Measurements from ENCODE around the gene SCARB1.
"Not testable (repeated sequence)": the region's sequence is repeated elsewhere in the genome, so short reads cannot be mapped to it uniquely, and the experiment has no call there.

The SCARB1 gene

GRCh38 chr12:124880335-124880734, 16.7 kb upstream of the SCARB1 start:
- H3K79me2 ChIP-seq (ENCODE audit: control insufficient read depth, insufficient read depth, low read length, poor library complexity); H3K9ac ChIP-seq (ENCODE audit: low read length); H2BK5ac ChIP-seq (ENCODE audit: low read depth, low read length, poor library complexity); H3K79me1 ChIP-seq (ENCODE audit: low read length); H3K23ac ChIP-seq (ENCODE audit: low read length); H3K14ac ChIP-seq (ENCODE audit: low read length); H3K27ac ChIP-seq (ENCODE audit: low read depth, low read length); H4K91ac ChIP-seq (ENCODE audit: low read depth, low read length); H3K18ac ChIP-seq (ENCODE audit: low read length); H4K8ac ChIP-seq (ENCODE audit: low read depth, low read length); H3K4me3 ChIP-seq (ENCODE audit: low read depth, low read length); H3K4ac ChIP-seq (ENCODE audit: low read depth, low read length); H2BK120ac ChIP-seq (ENCODE audit: insufficient read depth, low read length, poor library complexity); H3K36me3 ChIP-seq (ENCODE audit: control insufficient read depth in 1 of 2, insufficient read depth in 2 of 2, low read length in 2 of 2); H2AK5ac ChIP-seq (ENCODE audit: low read length); H3K27me3 ChIP-seq (ENCODE audit: insufficient read depth, low read length); H2AFZ ChIP-seq (ENCODE audit: insufficient read depth, low read length, poor library complexity); H3K9me3 ChIP-seq (ENCODE audit: insufficient read depth, low read depth, low read length); H2BK12ac ChIP-seq (ENCODE audit: low read length); H3K4me2 ChIP-seq (ENCODE audit: low read length); H3K4me1 ChIP-seq (ENCODE audit: control insufficient read depth in 1 of 2, insufficient read depth in 2 of 2, low read length in 2 of 2); H4K12ac ChIP-seq (ENCODE audit: low read depth, low read length): not testable (repeated sequence)
- no CpG with 5 or more reads among the region's 11 CpGs for WGBS (ENCODE audit: extremely low coverage, insufficient coverage, insufficient read length)
- peak; percentile 63 to 71 for DNase-seq

DNA sequence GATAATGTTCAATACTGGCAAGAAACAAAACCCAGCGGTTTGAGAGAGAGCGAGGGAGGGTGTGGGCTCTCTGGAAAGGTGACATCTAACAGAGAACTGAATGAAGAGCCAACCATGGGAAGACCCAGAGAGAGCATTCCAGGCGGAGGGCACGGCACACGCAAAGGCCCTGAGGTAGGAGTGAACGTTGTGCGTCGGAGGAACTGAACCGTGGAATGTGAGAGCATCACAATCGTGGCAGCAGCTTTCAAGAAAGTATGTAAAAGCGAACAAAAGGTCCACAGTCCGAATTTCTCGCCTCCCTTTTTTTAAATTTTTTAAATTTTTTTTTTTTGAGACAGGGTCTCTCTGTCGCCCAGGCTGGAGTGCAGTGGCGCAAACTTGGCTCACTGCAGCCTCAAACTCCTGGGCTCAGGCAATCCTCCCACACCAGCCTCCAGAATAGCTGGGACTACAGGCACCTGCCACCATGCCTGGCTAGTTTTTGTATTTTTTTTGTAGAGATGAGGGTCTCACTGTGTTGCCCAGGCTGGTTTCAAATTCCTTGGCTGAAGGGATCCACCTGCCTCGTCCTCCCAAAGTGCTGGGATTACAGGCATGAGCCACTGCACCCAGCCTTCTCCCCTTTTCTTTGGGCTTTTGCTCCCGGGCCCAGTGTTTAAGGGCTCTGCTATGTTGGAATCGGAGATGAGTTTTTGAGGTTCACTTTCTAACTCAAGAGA, 15.3 kb upstream of the SCARB1 start:
- Histone ChIP-seq H3K4me2 (ENCODE audit: low read length) (no peak overlapping the region), H2BK5ac (ENCODE audit: low read depth, low read length, poor library complexity) (no peak overlapping the region), H3K4ac (ENCODE audit: low read depth, low read length) (no peak overlapping the region), H2AK5ac (ENCODE audit: low read length) (no peak overlapping the region), H3K18ac (ENCODE audit: low read length) (no peak overlapping the region), H2AFZ (ENCODE audit: insufficient read depth, low read length, poor library complexity) (no peak overlapping the region), H3K9me3 (ENCODE audit: insufficient read depth, low read depth, low read length) (peaks cover 1% of the 10 kb centered on the region), H4K91ac (ENCODE audit: low read depth, low read length) (no peak overlapping the region), H3K27ac (ENCODE audit: low read depth, low read length) (no peak overlapping the region), H3K9ac (ENCODE audit: low read length) (no peak overlapping the region), H2BK12ac (ENCODE audit: low read length) (no peak overlapping the region), H3K27me3 (ENCODE audit: insufficient read depth, low read length) (no peaks in the 10 kb centered on the region), H3K4me3 (ENCODE audit: low read depth, low read length) (no peak overlapping the region), H3K79me2 (ENCODE audit: control insufficient read depth, insufficient read depth, low read length, poor library complexity) (no peaks in the 10 kb centered on the region), H4K8ac (ENCODE audit: low read depth, low read length) (no peak overlapping the region), H3K14ac (ENCODE audit: low read length) (no peak overlapping the region), H3K4me1 (ENCODE audit: control insufficient read depth in 1 of 2, insufficient read depth in 2 of 2, low read length in 2 of 2) (peaks cover 0 to 4% of the 10 kb centered on the region in 2 experiments), H3K23ac (ENCODE audit: low read length) (no peak overlapping the region), H3K79me1 (ENCODE audit: low read length) (peaks cover 3% of the 10 kb centered on the region), H4K12ac (ENCODE audit: low read depth, low read length) (no peak overlapping the region), H2BK120ac (ENCODE audit: insufficient read depth, low read length, poor library complexity) (no peak overlapping the region), H3K36me3 (ENCODE audit: control insufficient read depth in 1 of 2, insufficient read depth in 2 of 2, low read length in 2 of 2) (no peaks in the 10 kb centered on the region)
- WGBS (ENCODE audit: extremely low coverage, insufficient coverage, insufficient read length) = no CpG with 5 or more reads among the region's 18 CpGs
- DNase-seq = no peak

GRCh38 chr12:124877423-124877822, 13.8 kb upstream of the SCARB1 start:
- H4K12ac ChIP-seq (ENCODE audit: low read depth, low read length) = no peak overlapping the region
- no peak overlapping the region for H3K4ac ChIP-seq (ENCODE audit: low read depth, low read length)
- no peak overlapping the region for H4K8ac ChIP-seq (ENCODE audit: low read depth, low read length)
- H3K4me3 ChIP-seq (ENCODE audit: low read depth, low read length) = no peak overlapping the region
- peaks cover 3% of the 10 kb centered on the region for H3K79me1 ChIP-seq (ENCODE audit: low read length)
- no peak overlapping the region for H3K14ac ChIP-seq (ENCODE audit: low read length)
- no peak overlapping the region for H2AFZ ChIP-seq (ENCODE audit: insufficient read depth, low read length, poor library complexity)
- H2AK5ac ChIP-seq (ENCODE audit: low read length) = no peak overlapping the region
- H3K9ac ChIP-seq (ENCODE audit: low read length) = no peak overlapping the region
- no peak overlapping the region for H2BK120ac ChIP-seq (ENCODE audit: insufficient read depth, low read length, poor library complexity)
- H3K36me3 ChIP-seq (ENCODE audit: control insufficient read depth in 1 of 2, insufficient read depth in 2 of 2, low read length in 2 of 2) = no peaks in the 10 kb centered on the region
- no peak overlapping the region for H3K4me2 ChIP-seq (ENCODE audit: low read length)
- H3K4me1 ChIP-seq (ENCODE audit: control insufficient read depth in 1 of 2, insufficient read depth in 2 of 2, low read length in 2 of 2) = peaks cover 0 to 2% of the 10 kb centered on the region in 2 experiments
- no peak overlapping the region for H3K18ac ChIP-seq (ENCODE audit: low read length)
- WGBS (ENCODE audit: extremely low coverage, insufficient coverage, insufficient read length) = no CpG with 5 or more reads among the region's 3 CpGs
- H3K23ac ChIP-seq (ENCODE audit: low read length) = no peak overlapping the region
- no peaks in the 10 kb centered on the region for H3K27me3 ChIP-seq (ENCODE audit: insufficient read depth, low read length)
- no peak overlapping the region for H2BK5ac ChIP-seq (ENCODE audit: low read depth, low read length, poor library complexity)
- no peak overlapping the region for H4K91ac ChIP-seq (ENCODE audit: low read depth, low read length)
- peaks cover 1% of the 10 kb centered on the region for H3K9me3 ChIP-seq (ENCODE audit: insufficient read depth, low read depth, low read length)
- H3K79me2 ChIP-seq (ENCODE audit: control insufficient read depth, insufficient read depth, low read length, poor library complexity) = no peaks in the 10 kb centered on the region
- H2BK12ac ChIP-seq (ENCODE audit: low read length) = no peak overlapping the region
- no peak for DNase-seq
- no peak overlapping the region for H3K27ac ChIP-seq (ENCODE audit: low read depth, low read length)

- no peak for DNase-seq
- peak overlapping the region; percentile 37 for H3K4me3 ChIP-seq (ENCODE audit: low read depth, low read length)
- H2AK5ac ChIP-seq (ENCODE audit: low read length) = no peak overlapping the region
- H3K27me3 ChIP-seq (ENCODE audit: insufficient read depth, low read length) = no peaks in the 10 kb centered on the region
- H3K9ac ChIP-seq (ENCODE audit: low read length) = no peak overlapping the region
- H3K27ac ChIP-seq (ENCODE audit: low read depth, low read length) = no peak overlapping the region
- H3K4me2 ChIP-seq (ENCODE audit: low read length) = no peak overlapping the region
- no peak overlapping the region for H2BK12ac ChIP-seq (ENCODE audit: low read length)
- no peak overlapping the region for H2BK120ac ChIP-seq (ENCODE audit: insufficient read depth, low read length, poor library complexity)
- H4K12ac ChIP-seq (ENCODE audit: low read depth, low read length) = no peak overlapping the region
- no peak overlapping the region for H3K23ac ChIP-seq (ENCODE audit: low read length)
- H3K36me3 ChIP-seq (ENCODE audit: control insufficient read depth in 1 of 2, insufficient read depth in 2 of 2, low read length in 2 of 2) = no peaks in the 10 kb centered on the region
- no peak overlapping the region for H3K14ac ChIP-seq (ENCODE audit: low read length)
- peaks cover 0 to 2% of the 10 kb centered on the region in 2 experiments for H3K4me1 ChIP-seq (ENCODE audit: control insufficient read depth in 1 of 2, insufficient read depth in 2 of 2, low read length in 2 of 2)
- no peak overlapping the region for H3K18ac ChIP-seq (ENCODE audit: low read length)
- no peak overlapping the region for H4K91ac ChIP-seq (ENCODE audit: low read depth, low read length)
- no peak overlapping the region for H4K8ac ChIP-seq (ENCODE audit: low read depth, low read length)
- WGBS (ENCODE audit: extremely low coverage, insufficient coverage, insufficient read length) = no CpG with 5 or more reads among the region's 2 CpGs
- no peaks in the 10 kb centered on the region for H3K9me3 ChIP-seq (ENCODE audit: insufficient read depth, low read depth, low read length)
- no peak overlapping the region for H3K4ac ChIP-seq (ENCODE audit: low read depth, low read length)
- H3K79me2 ChIP-seq (ENCODE audit: control insufficient read depth, insufficient read depth, low read length, poor library complexity) = no peaks in the 10 kb centered on the region
- H2AFZ ChIP-seq (ENCODE audit: insufficient read depth, low read length, poor library complexity) = no peak overlapping the region
- H3K79me1 ChIP-seq (ENCODE audit: low read length) = peaks cover 2% of the 10 kb centered on the region
- H2BK5ac ChIP-seq (ENCODE audit: low read depth, low read length, poor library complexity) = no peak overlapping the region
These were observed 12.5 kb upstream of the SCARB1 start for GRCh38 chr12:124876171-124876570.
